Lower lobe of right lung (tissue), 2 donors: Measurements from ENCODE around the gene DLGAP1. TPM values are rescaled to one million over a fixed set of nuclear protein-coding genes. Genes with fewer than 3 reads are reported as not detected.

ENCODE experiments used
- ATAC-seq, 2 donors: fragments of 200-7000 bp; cut with Tn5 transposase; one replicate each; pipeline ENCODE4 v1.9.1; 2020 to 2022; ENCODE audit warnings: mild to moderate bottlenecking in 2 of 2, moderate library complexity in 2 of 2
- DNase-seq: peaks from one replicate; pipeline ENCODE4 v3.0.0-alpha.2; 2020
- H3K27ac ChIP-seq: fragments of 200-600 bp; one replicate; pipeline ENCODE4 v1.8.0; 2022
- H3K27me3 ChIP-seq: fragments of 200-600 bp; one replicate; pipeline ENCODE4 v1.8.0; 2022; ENCODE audit warnings: low read depth
- H3K36me3 ChIP-seq: fragments of 200-600 bp; one replicate; pipeline ENCODE4 v1.8.0; 2022; ENCODE audit warnings: mild to moderate bottlenecking
- H3K4me1 ChIP-seq: fragments of 200-600 bp; one replicate; pipeline ENCODE4 v1.8.0; 2022
- H3K4me3 ChIP-seq: fragments of 200-600 bp; one replicate; pipeline ENCODE4 v1.8.0; 2022; ENCODE audit warnings: mild to moderate bottlenecking
- H3K9me3 ChIP-seq: fragments of 200-600 bp; one replicate; pipeline ENCODE4 v1.8.0; 2022
- intact Hi-C: fragments of 100-400 bp; cut with DNase I; formaldehyde crosslinking; loops from one replicate; pipeline ENCODE4 v1.11.0; 2022
- total RNA-seq: library from RNA; stranded (reverse); fragmentation: NEBNext Ultra II Directional; extraction: Animal tissue kit (Norgen Biotek cat#: 25700); gene quantifications from one replicate; pipeline ENCODE4 v1.2.1, GENCODE V29; 2021
- TF ChIP-seq, protein P1 (sequence below): fragments of 200-600 bp; IDR thresholded peaks from one replicate; pipeline ENCODE4 v1.8.0; 2022; ENCODE audit warnings: antibody characterized with exemption, mild to moderate bottlenecking
- donor health status: DM: no; HTN: yes; CAD: no; lungs with severe emphysema.

Gene DLGAP1
- total RNA-seq, 1 donor from 2014 or later = 3.8 TPM

DNA sequence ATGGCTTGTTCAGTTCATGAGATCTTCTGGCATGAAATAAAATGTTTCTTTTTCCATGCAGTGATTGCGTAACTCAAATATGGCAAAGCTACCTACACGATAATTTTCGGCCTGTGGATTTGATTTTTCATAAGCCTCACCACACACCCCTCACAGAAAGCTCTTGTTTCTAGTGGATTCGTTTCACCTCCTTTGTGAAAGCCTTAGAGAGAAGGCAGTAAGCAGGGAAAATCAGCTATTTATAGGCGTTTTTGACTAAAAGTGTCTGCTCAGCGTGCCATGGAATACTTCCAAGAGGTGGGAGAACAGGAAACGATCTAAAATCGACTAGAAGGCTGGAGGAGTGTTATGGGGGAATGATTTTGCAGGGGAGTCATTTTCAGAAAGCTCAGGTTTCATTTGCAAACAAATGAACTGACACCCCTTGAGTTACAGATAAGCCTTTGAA lies 587.2 kb downstream of the DLGAP1 start:
- intact Hi-C loops = no loop called here
- Histone ChIP-seq H3K27me3 (no peaks in the 10 kb centered on the region), H3K4me3 (no peak overlapping the region), H3K9me3 (no peaks in the 10 kb centered on the region), H3K27ac (no peak overlapping the region), H3K36me3 (no peaks in the 10 kb centered on the region), H3K4me1 (no peaks in the 10 kb centered on the region)
- DNase-seq (no peak), ATAC-seq (no peak)
- TF ChIP-seq, protein P1, sequence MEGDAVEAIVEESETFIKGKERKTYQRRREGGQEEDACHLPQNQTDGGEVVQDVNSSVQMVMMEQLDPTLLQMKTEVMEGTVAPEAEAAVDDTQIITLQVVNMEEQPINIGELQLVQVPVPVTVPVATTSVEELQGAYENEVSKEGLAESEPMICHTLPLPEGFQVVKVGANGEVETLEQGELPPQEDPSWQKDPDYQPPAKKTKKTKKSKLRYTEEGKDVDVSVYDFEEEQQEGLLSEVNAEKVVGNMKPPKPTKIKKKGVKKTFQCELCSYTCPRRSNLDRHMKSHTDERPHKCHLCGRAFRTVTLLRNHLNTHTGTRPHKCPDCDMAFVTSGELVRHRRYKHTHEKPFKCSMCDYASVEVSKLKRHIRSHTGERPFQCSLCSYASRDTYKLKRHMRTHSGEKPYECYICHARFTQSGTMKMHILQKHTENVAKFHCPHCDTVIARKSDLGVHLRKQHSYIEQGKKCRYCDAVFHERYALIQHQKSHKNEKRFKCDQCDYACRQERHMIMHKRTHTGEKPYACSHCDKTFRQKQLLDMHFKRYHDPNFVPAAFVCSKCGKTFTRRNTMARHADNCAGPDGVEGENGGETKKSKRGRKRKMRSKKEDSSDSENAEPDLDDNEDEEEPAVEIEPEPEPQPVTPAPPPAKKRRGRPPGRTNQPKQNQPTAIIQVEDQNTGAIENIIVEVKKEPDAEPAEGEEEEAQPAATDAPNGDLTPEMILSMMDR = no peak

DNA sequence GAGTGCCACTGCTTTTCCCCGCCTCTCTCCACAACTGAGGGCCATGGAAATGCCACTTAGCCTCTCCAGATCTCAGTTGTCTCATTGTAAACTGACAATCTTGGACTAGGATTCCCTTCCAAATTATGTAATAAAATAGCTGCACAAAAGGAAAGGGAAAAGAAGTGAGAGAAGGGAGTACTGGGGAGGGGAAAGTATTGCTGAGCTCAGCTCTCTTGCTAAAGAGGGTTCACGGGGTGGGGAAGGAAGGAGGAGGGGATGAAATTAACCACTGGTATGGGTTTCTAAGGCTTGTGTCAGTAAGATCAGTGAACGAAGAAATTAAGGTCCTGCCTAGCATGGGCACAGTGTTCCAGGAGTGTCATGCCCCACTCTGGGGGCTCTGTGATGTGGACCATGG lies 587.9 kb downstream of the DLGAP1 start:
- Histone ChIP-seq H3K36me3 (no peaks in the 10 kb centered on the region), H3K27me3 (no peaks in the 10 kb centered on the region), H3K4me1 (no peaks in the 10 kb centered on the region), H3K4me3 (no peak overlapping the region), H3K27ac (no peak overlapping the region), H3K9me3 (no peaks in the 10 kb centered on the region)
- DNase-seq (no peak), ATAC-seq (no peak)
- TF ChIP-seq, protein P1 = no peak
- intact Hi-C loops = no loop called here

DNA sequence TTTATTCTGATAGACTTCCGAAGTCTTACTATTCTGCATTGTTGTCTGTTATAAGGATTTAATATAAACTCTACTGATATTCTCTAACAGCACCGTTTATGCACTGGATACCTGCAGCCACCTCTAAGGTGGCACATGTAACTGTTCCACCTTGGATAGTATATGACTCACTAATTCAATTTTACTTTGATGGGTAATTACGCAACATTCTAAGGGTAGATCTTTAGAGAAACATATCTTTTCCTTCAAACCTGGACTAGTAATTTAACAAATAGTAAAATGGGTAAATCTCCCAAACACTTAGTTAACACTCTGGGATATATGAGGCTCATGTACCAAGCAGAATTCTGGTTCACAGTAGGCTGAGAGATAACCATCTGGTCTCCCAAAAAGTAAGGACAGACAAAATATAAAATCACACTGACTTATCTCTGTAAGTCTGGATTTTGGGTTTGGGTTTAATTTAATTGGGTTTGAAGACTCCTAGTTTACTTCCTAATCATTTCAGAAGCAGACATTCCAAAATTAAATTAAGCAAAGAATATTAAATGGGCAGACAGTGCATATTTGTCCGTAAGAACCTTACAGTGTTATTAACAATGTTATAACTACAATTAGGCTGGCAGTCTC lies 590.3 kb downstream of the DLGAP1 start:
- no peak overlapping the region for H3K4me3 ChIP-seq
- ATAC-seq (no peak), DNase-seq (no peak)
- H3K27me3 ChIP-seq = no peaks in the 10 kb centered on the region
- TF ChIP-seq, protein P1 = no peak
- H3K27ac ChIP-seq = no peak overlapping the region
- intact Hi-C loops = no loop called here
- no peaks in the 10 kb centered on the region for H3K4me1 ChIP-seq
- no peaks in the 10 kb centered on the region for H3K36me3 ChIP-seq
- H3K9me3 ChIP-seq = no peaks in the 10 kb centered on the region

GRCh38 chr18:3863593-3863992 lies 591.5 kb downstream of the DLGAP1 start:
- no peak overlapping the region for H3K4me3 ChIP-seq
- no peak overlapping the region for H3K27ac ChIP-seq
- no peaks in the 10 kb centered on the region for H3K9me3 ChIP-seq
- DNase-seq (no peak), ATAC-seq (no peak)
- intact Hi-C loops = no loop called here
- no peaks in the 10 kb centered on the region for H3K4me1 ChIP-seq
- no peaks in the 10 kb centered on the region for H3K36me3 ChIP-seq
- TF ChIP-seq, protein P1 = no peak
- H3K27me3 ChIP-seq = no peaks in the 10 kb centered on the region

GRCh38 chr18:3863006-3863405 lies 592.1 kb downstream of the DLGAP1 start:
- intact Hi-C loops = no loop called here
- H3K36me3 ChIP-seq = no peaks in the 10 kb centered on the region
- H3K4me1 ChIP-seq = no peaks in the 10 kb centered on the region
- H3K9me3 ChIP-seq = no peaks in the 10 kb centered on the region
- DNase-seq (no peak), ATAC-seq (no peak)
- TF ChIP-seq, protein P1 = no peak
- no peaks in the 10 kb centered on the region for H3K27me3 ChIP-seq
- H3K27ac ChIP-seq = no peak overlapping the region
- no peak overlapping the region for H3K4me3 ChIP-seq
